Prostate gland (tissue), 2 donors: ENCODE data around the gene NCF2. TPM values are rescaled to one million over a fixed set of nuclear protein-coding genes. Genes with fewer than 3 reads are reported as not detected.
"Not testable (repeated sequence)": the region's sequence is repeated elsewhere in the genome, so short reads cannot be mapped to it uniquely, and the experiment has no call there.

Experiments used
- DNase-seq: peaks from one replicate; pipeline ENCODE4 v3.0.0-alpha.2; 2019; ENCODE audit warnings: low spot score
- H3K27ac ChIP-seq, 2 donors: fragments of 200-600 bp; sonication (generic); 2 replicates each; pipeline ENCODE4 v1.5.1; 2017 to 2019
- H3K27me3 ChIP-seq: fragments of 200-600 bp; sonication (generic); replicated peaks from 2 replicates; pipeline ENCODE4 v1.5.1; 2019; ENCODE audit not compliant: insufficient read depth
- H3K36me3 ChIP-seq, 2 donors: fragments of 200-600 bp; sonication (generic); 1 replicate in 1 of 2; 2 replicates in 1 of 2; pipeline versions ENCODE4 v1.5.1 to v1.8.1; 2017 to 2019
- H3K4me1 ChIP-seq: fragments of 200-600 bp; sonication (generic); replicated peaks from 2 replicates; pipeline ENCODE4 v1.5.1; 2019
- H3K4me3 ChIP-seq, 2 donors: fragments of 200-600 bp; sonication (generic); 2 replicates each; pipeline ENCODE4 v1.5.1; 2017 to 2019
- H3K9me3 ChIP-seq: fragments of 200-600 bp; sonication (generic); 2 replicates; pipeline ENCODE4 v1.5.1; 2017
- CTCF ChIP-seq, 4 experiments: fragments of 200-600 bp in 2 of 4; fragments of 450-650 bp in 2 of 4; sonication (generic) in 2 of 4; IDR thresholded peaks; 1 replicate in 3 of 4; 2 replicates in 1 of 4; pipeline ENCODE4 v1.5.1; 2016 to 2019; ENCODE audit warnings: antibody characterized with exemption in 4 of 4, mild to moderate bottlenecking in 2 of 4, moderate library complexity in 2 of 4
- POLR2A ChIP-seq: fragments of 450-650 bp; IDR thresholded peaks from one replicate; pipeline ENCODE4 v1.6.1; 2016; ENCODE audit warnings: antibody characterized with exemption, mild to moderate bottlenecking
- POLR2AphosphoS5 ChIP-seq: sonication (generic); formaldehyde crosslinking; IDR thresholded peaks from one replicate; pipeline ENCODE4 v1.6.1; 2017; ENCODE audit warnings: antibody characterized with exemption
- WGBS: methylation state at CpG from one replicate; pipeline ENCODE4 v1.1.5; 2018; 5-methylcytosine and 5-hydroxymethylcytosine counted together
- intact Hi-C: fragments of 100-400 bp; cut with DNase I; formaldehyde crosslinking; loops from one replicate; pipeline ENCODE4 v1.14.2; 2022
- total RNA-seq, 2 donors: library from RNA; depleted of rRNA; stranded (reverse); fragments of >200 nt; gene quantifications; one replicate each; pipeline ENCODE4 v1.1.0, GENCODE V29; 2016

Gene NCF2
- total RNA-seq, 2 donors from 2014 or later, result 2.1 to 5.6 TPM

- H3K36me3 ChIP-seq, result no peaks in the 10 kb centered on the region
- no peaks in the 10 kb centered on the region for H3K9me3 ChIP-seq
- 61% methylated on average over 10 of the region's 10 CpGs for WGBS
- intact Hi-C loops, result loop anchor here (5.0 to 10.0 kb wide), 2 partner anchors 151 to 658 kb away; partner anchors contain the start of gene SMG7
- TF ChIP-seq CTCF (IDR thresholded peaks at IDR 0.05), result peak; percentile 13 to 58 (median 38)
- no peak for TF ChIP-seq POLR2AphosphoS5
- no peak for TF ChIP-seq POLR2A
- DNase-seq, result peak; percentile 39
- H3K4me3 ChIP-seq, result no peak overlapping the region
- H3K27ac ChIP-seq, result no peak overlapping the region
- H3K4me1 ChIP-seq, result peaks cover 5% of the 10 kb centered on the region
- H3K27me3 ChIP-seq, result no peaks in the 10 kb centered on the region
Observed at GRCh38 chr1:183622884-183623785, 32.9 kb upstream of the NCF2 start.

GRCh38 chr1:183622013-183622412, 31.8 kb upstream of the NCF2 start:
- peaks cover 5% of the 10 kb centered on the region for H3K4me1 ChIP-seq
- H3K4me3 ChIP-seq, result no peak overlapping the region
- intact Hi-C loops, result loop anchor here (5.0 to 10.0 kb wide), 2 partner anchors 150 to 657 kb away; partner anchors contain the start of gene SMG7
- H3K9me3 ChIP-seq, result no peaks in the 10 kb centered on the region
- no peaks in the 10 kb centered on the region for H3K27me3 ChIP-seq
- 86% methylated on average over 1 of the region's 1 CpG for WGBS
- H3K36me3 ChIP-seq, result no peaks in the 10 kb centered on the region
- DNase-seq, result no peak
- TF ChIP-seq CTCF (IDR thresholded peaks at IDR 0.05) (no peak), POLR2AphosphoS5 (no peak), POLR2A (no peak)
- H3K27ac ChIP-seq, result no peak overlapping the region

GRCh38 chr1:183620311-183620710, 30.1 kb upstream of the NCF2 start:
- intact Hi-C loops, result loop anchor here (5.0 to 10.0 kb wide), 2 partner anchors 148 to 656 kb away; partner anchors contain the start of gene SMG7
- no peak for TF ChIP-seq CTCF (IDR thresholded peaks at IDR 0.05)
- TF ChIP-seq POLR2A, result no peak
- no peak for TF ChIP-seq POLR2AphosphoS5
- Histone ChIP-seq H3K9me3 (no peaks in the 10 kb centered on the region), H3K4me3 (no peak overlapping the region), H3K4me1 (no peaks in the 10 kb centered on the region), H3K27ac (no peak overlapping the region), H3K36me3 (no peaks in the 10 kb centered on the region), H3K27me3 (no peaks in the 10 kb centered on the region)
- no peak for DNase-seq
- 54% methylated on average over 2 of the region's 2 CpGs for WGBS

- Histone ChIP-seq H3K36me3 (no peaks in the 10 kb centered on the region), H3K27me3 (no peaks in the 10 kb centered on the region), H3K9me3 (no peaks in the 10 kb centered on the region), H3K4me3 (no peak overlapping the region), H3K27ac (no peak overlapping the region), H3K4me1 (no peaks in the 10 kb centered on the region)
- no peak for TF ChIP-seq POLR2AphosphoS5
- TF ChIP-seq POLR2A, result no peak
- 75% methylated on average over 1 of the region's 1 CpG for WGBS
- DNase-seq, result no peak
- intact Hi-C loops, result loop anchor here (5.0 to 10.0 kb wide), 2 partner anchors 147 to 655 kb away; partner anchors contain the start of gene SMG7
Observed at GRCh38 chr1:183619781-183620180, 29.5 kb upstream of the NCF2 start.

GRCh38 chr1:183618202-183618601, 27.9 kb upstream of the NCF2 start:
- H3K27ac ChIP-seq, H3K9me3 ChIP-seq, H3K36me3 ChIP-seq, H3K4me1 ChIP-seq, intact Hi-C loops, H3K4me3 ChIP-seq, DNase-seq, H3K27me3 ChIP-seq: not testable (repeated sequence)
- WGBS, result 68% methylated on average over 5 of the region's 5 CpGs

GRCh38 chr1:183612975-183613374, 22.7 kb upstream of the NCF2 start:
- 97% methylated on average over 3 of the region's 3 CpGs for WGBS
- DNase-seq, H3K36me3 ChIP-seq, H3K27me3 ChIP-seq, H3K27ac ChIP-seq, H3K4me3 ChIP-seq, H3K4me1 ChIP-seq, intact Hi-C loops, H3K9me3 ChIP-seq: not testable (repeated sequence)
